Measurements from ENCODE around the gene ZNF76. TPM values are rescaled to one million over a fixed set of nuclear protein-coding genes. Genes with fewer than 3 reads are reported as not detected.
A peak's percentile ranks its signal among the peaks of the same experiment; 100 is the strongest.

Gene ZNF76
- total and polyA plus RNA-seq, 10 of the 15 experiments (the other 5 are each of a cell fraction or from before 2014, with no cell fraction given): 2.8 to 41.0 (median 24.8) TPM

DNA sequence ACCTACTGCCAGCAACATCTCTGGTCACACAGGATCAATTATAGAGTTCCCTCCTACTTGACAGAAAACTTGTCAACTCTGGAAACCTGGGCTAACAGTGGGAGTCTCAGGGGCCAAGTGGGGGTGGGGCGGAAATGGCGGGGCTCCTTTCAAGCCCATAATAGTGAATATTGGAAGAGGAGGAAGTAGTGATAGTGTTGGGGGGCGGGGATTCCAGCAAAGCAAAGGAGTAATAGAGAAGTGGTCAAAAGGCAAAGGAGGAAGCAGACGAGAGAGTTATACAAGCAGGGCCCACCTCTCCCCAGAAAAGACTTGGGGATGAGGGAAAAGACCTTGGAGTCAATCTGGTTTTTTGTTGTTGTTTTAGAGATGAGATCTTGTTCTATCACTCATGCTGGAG is 40.1 kb downstream of the ZNF76 start:
- H2AFZ ChIP-seq (ENCODE audit: control insufficient read depth, low read depth, low read length): no peak overlapping the region; the same call in 1 of the 2 replicates
- in situ Hi-C loops (cut with MboI): loop anchor here (5.0 kb wide), 2 partner anchors 33 to 168 kb away; partner anchors contain the start of gene RPL10A
- ATAC-seq (no peak), DNase-seq (ENCODE audit: low read depth, low spot score) (no peak), FAIRE-seq (no peak)
- POLR2A ChIA-PET: interaction anchor here (0.6 to 1.5 kb wide), 6 partner anchors 9 to 218 kb away, joined by 3 to 6 read pairs (median 4); no protein-coding TSS in a partner anchor
- peaks cover 4 to 16% of the 10 kb centered on the region in 2 experiments; a peak in 3 of 4 replicates for H3K36me3 ChIP-seq (ENCODE audit: control insufficient read depth in 2 of 2, insufficient read depth in 2 of 2, low read length in 1 of 2)
- no TSS peak for BruUV-seq (replicated peaks)
- TF ChIP-seq IKZF2 (IDR thresholded peaks at IDR 0.05): peak; percentile 54 to 66
- TF ChIP-seq ETV6 (conservative IDR thresholded peaks at IDR 0.05 in 1 of 2, IDR thresholded peaks at IDR 0.05 in 1 of 2; ENCODE audit: borderline replicate concordance in 1 of 2, low read depth in 1 of 2): peak in 1 of 2 experiments; percentile 38; a peak in 2 of 4 replicates
- TF ChIP-seq, protein P1, sequence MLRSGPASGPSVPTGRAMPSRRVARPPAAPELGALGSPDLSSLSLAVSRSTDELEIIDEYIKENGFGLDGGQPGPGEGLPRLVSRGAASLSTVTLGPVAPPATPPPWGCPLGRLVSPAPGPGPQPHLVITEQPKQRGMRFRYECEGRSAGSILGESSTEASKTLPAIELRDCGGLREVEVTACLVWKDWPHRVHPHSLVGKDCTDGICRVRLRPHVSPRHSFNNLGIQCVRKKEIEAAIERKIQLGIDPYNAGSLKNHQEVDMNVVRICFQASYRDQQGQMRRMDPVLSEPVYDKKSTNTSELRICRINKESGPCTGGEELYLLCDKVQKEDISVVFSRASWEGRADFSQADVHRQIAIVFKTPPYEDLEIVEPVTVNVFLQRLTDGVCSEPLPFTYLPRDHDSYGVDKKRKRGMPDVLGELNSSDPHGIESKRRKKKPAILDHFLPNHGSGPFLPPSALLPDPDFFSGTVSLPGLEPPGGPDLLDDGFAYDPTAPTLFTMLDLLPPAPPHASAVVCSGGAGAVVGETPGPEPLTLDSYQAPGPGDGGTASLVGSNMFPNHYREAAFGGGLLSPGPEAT (IDR thresholded peaks at IDR 0.05; ENCODE audit: low read depth): peak; percentile 24; the same call in 1 of the 2 replicates
- TF ChIP-seq, protein P2, sequence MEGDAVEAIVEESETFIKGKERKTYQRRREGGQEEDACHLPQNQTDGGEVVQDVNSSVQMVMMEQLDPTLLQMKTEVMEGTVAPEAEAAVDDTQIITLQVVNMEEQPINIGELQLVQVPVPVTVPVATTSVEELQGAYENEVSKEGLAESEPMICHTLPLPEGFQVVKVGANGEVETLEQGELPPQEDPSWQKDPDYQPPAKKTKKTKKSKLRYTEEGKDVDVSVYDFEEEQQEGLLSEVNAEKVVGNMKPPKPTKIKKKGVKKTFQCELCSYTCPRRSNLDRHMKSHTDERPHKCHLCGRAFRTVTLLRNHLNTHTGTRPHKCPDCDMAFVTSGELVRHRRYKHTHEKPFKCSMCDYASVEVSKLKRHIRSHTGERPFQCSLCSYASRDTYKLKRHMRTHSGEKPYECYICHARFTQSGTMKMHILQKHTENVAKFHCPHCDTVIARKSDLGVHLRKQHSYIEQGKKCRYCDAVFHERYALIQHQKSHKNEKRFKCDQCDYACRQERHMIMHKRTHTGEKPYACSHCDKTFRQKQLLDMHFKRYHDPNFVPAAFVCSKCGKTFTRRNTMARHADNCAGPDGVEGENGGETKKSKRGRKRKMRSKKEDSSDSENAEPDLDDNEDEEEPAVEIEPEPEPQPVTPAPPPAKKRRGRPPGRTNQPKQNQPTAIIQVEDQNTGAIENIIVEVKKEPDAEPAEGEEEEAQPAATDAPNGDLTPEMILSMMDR (IDR thresholded peaks at IDR 0.05 in 2 of 3, conservative IDR thresholded peaks at IDR 0.05 in 1 of 3; ENCODE audit: control insufficient read depth in 2 of 3, extremely low read depth in 1 of 3, insufficient read depth in 1 of 3, low read depth in 3 of 3, low read length in 3 of 3): no peak
- no peak for TF ChIP-seq RAD51 (IDR thresholded peaks at IDR 0.05)
- TF ChIP-seq, protein P3, sequence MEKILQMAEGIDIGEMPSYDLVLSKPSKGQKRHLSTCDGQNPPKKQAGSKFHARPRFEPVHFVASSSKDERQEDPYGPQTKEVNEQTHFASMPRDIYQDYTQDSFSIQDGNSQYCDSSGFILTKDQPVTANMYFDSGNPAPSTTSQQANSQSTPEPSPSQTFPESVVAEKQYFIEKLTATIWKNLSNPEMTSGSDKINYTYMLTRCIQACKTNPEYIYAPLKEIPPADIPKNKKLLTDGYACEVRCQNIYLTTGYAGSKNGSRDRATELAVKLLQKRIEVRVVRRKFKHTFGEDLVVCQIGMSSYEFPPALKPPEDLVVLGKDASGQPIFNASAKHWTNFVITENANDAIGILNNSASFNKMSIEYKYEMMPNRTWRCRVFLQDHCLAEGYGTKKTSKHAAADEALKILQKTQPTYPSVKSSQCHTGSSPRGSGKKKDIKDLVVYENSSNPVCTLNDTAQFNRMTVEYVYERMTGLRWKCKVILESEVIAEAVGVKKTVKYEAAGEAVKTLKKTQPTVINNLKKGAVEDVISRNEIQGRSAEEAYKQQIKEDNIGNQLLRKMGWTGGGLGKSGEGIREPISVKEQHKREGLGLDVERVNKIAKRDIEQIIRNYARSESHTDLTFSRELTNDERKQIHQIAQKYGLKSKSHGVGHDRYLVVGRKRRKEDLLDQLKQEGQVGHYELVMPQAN (conservative IDR thresholded peaks at IDR 0.05): no peak
- TF ChIP-seq ZNF24 (IDR thresholded peaks at IDR 0.05): peak; percentile 44; the same call in 1 of the 2 replicates
- 0 out of 2 replicates have a peak, but pooled peaks have one; percentile 48 for TF ChIP-seq DPF2 (IDR thresholded peaks at IDR 0.05)
- peak; percentile 68 for TF ChIP-seq IKZF1 (conservative IDR thresholded peaks at IDR 0.05)
- TF ChIP-seq SPI1 (IDR thresholded peaks at IDR 0.05; ENCODE audit: borderline replicate concordance, insufficient read depth, low read depth, low read length): peak; percentile 75
- TF ChIP-seq, protein P4, sequence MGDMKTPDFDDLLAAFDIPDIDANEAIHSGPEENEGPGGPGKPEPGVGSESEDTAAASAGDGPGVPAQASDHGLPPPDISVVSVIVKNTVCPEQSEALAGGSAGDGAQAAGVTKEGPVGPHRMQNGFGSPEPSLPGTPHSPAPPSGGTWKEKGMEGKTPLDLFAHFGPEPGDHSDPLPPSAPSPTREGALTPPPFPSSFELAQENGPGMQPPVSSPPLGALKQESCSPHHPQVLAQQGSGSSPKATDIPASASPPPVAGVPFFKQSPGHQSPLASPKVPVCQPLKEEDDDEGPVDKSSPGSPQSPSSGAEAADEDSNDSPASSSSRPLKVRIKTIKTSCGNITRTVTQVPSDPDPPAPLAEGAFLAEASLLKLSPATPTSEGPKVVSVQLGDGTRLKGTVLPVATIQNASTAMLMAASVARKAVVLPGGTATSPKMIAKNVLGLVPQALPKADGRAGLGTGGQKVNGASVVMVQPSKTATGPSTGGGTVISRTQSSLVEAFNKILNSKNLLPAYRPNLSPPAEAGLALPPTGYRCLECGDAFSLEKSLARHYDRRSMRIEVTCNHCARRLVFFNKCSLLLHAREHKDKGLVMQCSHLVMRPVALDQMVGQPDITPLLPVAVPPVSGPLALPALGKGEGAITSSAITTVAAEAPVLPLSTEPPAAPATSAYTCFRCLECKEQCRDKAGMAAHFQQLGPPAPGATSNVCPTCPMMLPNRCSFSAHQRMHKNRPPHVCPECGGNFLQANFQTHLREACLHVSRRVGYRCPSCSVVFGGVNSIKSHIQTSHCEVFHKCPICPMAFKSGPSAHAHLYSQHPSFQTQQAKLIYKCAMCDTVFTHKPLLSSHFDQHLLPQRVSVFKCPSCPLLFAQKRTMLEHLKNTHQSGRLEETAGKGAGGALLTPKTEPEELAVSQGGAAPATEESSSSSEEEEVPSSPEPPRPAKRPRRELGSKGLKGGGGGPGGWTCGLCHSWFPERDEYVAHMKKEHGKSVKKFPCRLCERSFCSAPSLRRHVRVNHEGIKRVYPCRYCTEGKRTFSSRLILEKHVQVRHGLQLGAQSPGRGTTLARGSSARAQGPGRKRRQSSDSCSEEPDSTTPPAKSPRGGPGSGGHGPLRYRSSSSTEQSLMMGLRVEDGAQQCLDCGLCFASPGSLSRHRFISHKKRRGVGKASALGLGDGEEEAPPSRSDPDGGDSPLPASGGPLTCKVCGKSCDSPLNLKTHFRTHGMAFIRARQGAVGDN (IDR thresholded peaks at IDR 0.05): peak; percentile 21; the same call in 1 of the 2 replicates
- CTCF ChIA-PET: interaction anchor here (0.9 to 7.2 kb wide), 5 partner anchors 16 to 150 kb away, joined by 3 to 217 read pairs (median 4); partner anchors contain the start of genes FANCE and PPARD
- H3K79me2 ChIP-seq (ENCODE audit: control insufficient read depth, insufficient read depth, low read length): peaks cover 57% of the 10 kb centered on the region
- peak overlapping the region; percentile 89 for H3K4me3 ChIP-seq
- peak overlapping the region; percentile 97 for H3K4me2 ChIP-seq (ENCODE audit: control insufficient read depth, insufficient read depth)
- SMC1A ChIA-PET (ENCODE audit: uncharacterized antibody, unreplicated experiment): interaction anchor here (0.7 to 7.1 kb wide), 6 partner anchors 27 to 222 kb away, joined by 3 to 135 read pairs (median 3); partner anchors contain the start of gene FANCE
- intact Hi-C loops (cut with micrococcal nuclease; ENCODE audit: unreplicated experiment): loop anchor here (5.0 to 10.0 kb wide), 2 partner anchors 265 to 433 kb away; no protein-coding TSS in a partner anchor
- RAD21 ChIA-PET (ENCODE audit: unreplicated experiment): interaction anchor here (1.2 to 7.5 kb wide), 5 partner anchors 27 to 437 kb away, joined by 5 to 127 read pairs (median 8); partner anchors contain the start of gene ARMC12
- peak overlapping the region; percentile 93 for H3K27ac ChIP-seq (ENCODE audit: control insufficient read depth, insufficient read depth)
- H3K9me3 ChIP-seq (replicated peaks; ENCODE audit: control insufficient read depth, insufficient read depth, low read length): no peaks in the 10 kb centered on the region
- H3K27me3 ChIP-seq (replicated peaks in 1 of 2; ENCODE audit: control insufficient read depth in 2 of 2, insufficient read depth in 2 of 2, low read length in 1 of 2): no peaks in the 10 kb centered on the region
- peaks cover 35% of the 10 kb centered on the region for H3K4me1 ChIP-seq (ENCODE audit: control insufficient read depth, insufficient read depth, low read length)
- H3K9ac ChIP-seq (ENCODE audit: control insufficient read depth, insufficient read depth, low read length): peak overlapping the region; percentile 79
- WGBS (ENCODE audit: insufficient coverage, insufficient replicate concordance, low lambda C conversion rate, missing lambda C conversion rate): 0% methylated on average over 4 of the region's 4 CpGs
- H4K20me1 ChIP-seq (ENCODE audit: control insufficient read depth, insufficient read depth): no peaks in the 10 kb centered on the region

Data from GM12878 (cell line).